Peyer's patch (tissue), 4 donors: ENCODE data around the gene PPIB. TPM values are rescaled to one million over a fixed set of nuclear protein-coding genes. Genes with fewer than 3 reads are reported as not detected.
"Not testable (repeated sequence)": the region's sequence is repeated elsewhere in the genome, so short reads cannot be mapped to it uniquely, and the experiment has no call there.

Source experiments
- DNase-seq, 3 donors: peaks; one replicate each; pipeline ENCODE4 v3.0.0-alpha.2; 2017 to 2019
- H3K27ac ChIP-seq, 4 donors: fragments of 200-600 bp; sonication (generic); one replicate each; pipeline ENCODE4 v1.5.1; 2016 to 2019
- H3K27me3 ChIP-seq, 2 donors: fragments of 200-600 bp; sonication (generic); one replicate each; pipeline ENCODE4 v1.5.1; 2019
- H3K36me3 ChIP-seq, 3 donors: fragments of 200-600 bp; sonication (generic); one replicate each; pipeline ENCODE4 v1.5.1; 2016 to 2019
- H3K4me1 ChIP-seq, 4 donors: fragments of 200-600 bp; sonication (generic); one replicate each; pipeline ENCODE4 v1.5.1; 2016 to 2019
- H3K4me3 ChIP-seq, 4 donors: fragments of 200-600 bp; sonication (generic); 1 replicate in 3 of 4; 2 replicates in 1 of 4; pipeline ENCODE4 v1.5.1; 2016 to 2019; ENCODE audit warnings: mild to moderate bottlenecking in 1 of 4
- H3K9me3 ChIP-seq, 4 donors: fragments of 200-600 bp; sonication (generic); one replicate each; pipeline ENCODE4 v1.5.1; 2016 to 2019; ENCODE audit warnings: mild to moderate bottlenecking in 1 of 4
- CTCF ChIP-seq, 6 experiments: fragments of 450-650 bp in 4 of 6; fragments of 200-600 bp in 2 of 6; sonication (generic) in 1 of 6; IDR thresholded peaks; one replicate each; pipeline ENCODE4 v1.5.1; 2017 to 2019; ENCODE audit warnings: antibody characterized with exemption in 6 of 6, mild to moderate bottlenecking in 3 of 6, moderate library complexity in 1 of 6
- POLR2A ChIP-seq, 2 donors: fragments of 450-650 bp; IDR thresholded peaks; one replicate each; pipeline ENCODE4 v1.5.1; 2017; ENCODE audit warnings: antibody characterized with exemption in 2 of 2, mild to moderate bottlenecking in 2 of 2, moderate library complexity in 2 of 2
- small RNA-seq, 2 donors: library from RNA; depleted of rRNA; stranded (forward); fragments of <200 nt; gene quantifications; one replicate each; pipeline ENCODE3, GENCODE V24; 2016
- total RNA-seq, 4 donors: library from RNA; depleted of rRNA; stranded (reverse); fragments of >200 nt; gene quantifications; one replicate each; pipeline ENCODE4 v1.1.0, GENCODE V29; 2016

PPIB gene
- total RNA-seq, 4 donors from 2014 or later, result 120 to 244 (median 200) TPM

DNA sequence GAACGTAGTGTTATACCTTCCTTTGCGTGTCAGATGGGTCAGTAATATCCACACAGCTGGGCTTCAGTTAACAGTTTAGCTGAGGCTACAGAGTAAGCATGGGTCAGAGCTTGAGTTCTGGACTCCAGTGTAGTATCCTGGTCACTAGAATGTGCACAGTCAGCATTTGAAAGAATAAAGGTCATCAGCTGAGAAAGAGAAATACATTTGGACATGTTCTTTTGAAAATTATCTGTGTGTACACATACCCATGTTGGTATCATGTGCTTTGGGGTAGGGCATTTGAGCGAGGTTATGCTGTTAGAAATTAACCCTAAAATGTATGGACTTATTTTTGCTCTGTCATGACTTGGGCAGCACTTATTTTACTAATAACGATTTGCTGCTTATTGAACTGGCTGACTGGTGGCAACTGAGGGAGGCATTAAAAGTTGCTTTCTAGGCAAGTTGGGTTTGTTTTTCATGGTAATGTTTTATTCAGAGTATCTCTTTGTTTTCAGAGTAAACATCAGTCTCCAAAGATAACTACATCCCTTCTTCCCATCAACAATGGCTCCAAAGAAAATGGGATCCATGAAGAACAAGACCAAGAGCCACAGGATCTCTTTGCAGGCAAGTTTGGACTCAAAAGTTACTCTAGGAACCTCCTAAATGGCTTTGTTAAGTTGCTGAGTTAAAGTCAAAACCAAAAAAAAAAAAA lies 50.6 kb downstream of the PPIB start:
- DNase-seq, result no peak
- H3K36me3 ChIP-seq, result peaks cover 0 to 49% (median 0%) of the 10 kb centered on the region in 3 donors
- peaks cover 0 to 10% (median 0%) of the 10 kb centered on the region in 4 donors for H3K4me1 ChIP-seq
- TF ChIP-seq POLR2A (IDR thresholded peaks at IDR 0.05) (no peak), CTCF (IDR thresholded peaks at IDR 0.05) (no peak)
- H3K27me3 ChIP-seq, result no peaks in the 10 kb centered on the region
- no peaks in the 10 kb centered on the region for H3K9me3 ChIP-seq
- H3K27ac ChIP-seq, result no peak overlapping the region
- no peak overlapping the region for H3K4me3 ChIP-seq

DNA sequence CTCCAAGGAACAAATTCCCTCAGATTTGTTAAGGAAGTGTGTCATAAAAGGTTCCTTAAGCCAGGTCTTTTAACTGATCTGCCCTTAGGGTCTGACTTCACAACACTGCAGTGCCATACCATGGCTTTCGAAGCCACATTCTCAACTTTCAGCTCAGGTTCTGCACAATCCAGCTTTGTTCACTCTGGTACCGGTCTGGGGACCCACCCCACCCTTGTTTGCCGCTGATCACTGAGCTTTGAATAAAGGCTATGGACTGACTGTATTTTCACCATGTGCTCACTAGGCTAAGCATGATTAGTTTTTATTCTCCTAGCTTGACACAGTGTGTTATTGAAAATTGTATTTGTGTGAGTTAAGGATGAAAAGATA lies 51.2 kb downstream of the PPIB start:
- Histone ChIP-seq H3K27me3 (no peaks in the 10 kb centered on the region), H3K9me3 (no peaks in the 10 kb centered on the region), H3K4me3 (no peak overlapping the region), H3K27ac (no peak overlapping the region), H3K36me3 (peaks cover 0 to 43% (median 0%) of the 10 kb centered on the region in 3 donors), H3K4me1 (peaks cover 0 to 10% (median 0%) of the 10 kb centered on the region in 4 donors)
- DNase-seq, result no peak
- TF ChIP-seq POLR2A (IDR thresholded peaks at IDR 0.05) (no peak), CTCF (IDR thresholded peaks at IDR 0.05) (no peak)

- Histone ChIP-seq H3K4me3 (no peak overlapping the region), H3K36me3 (peaks cover 0 to 38% (median 0%) of the 10 kb centered on the region in 3 donors), H3K27ac (no peak overlapping the region), H3K9me3 (no peaks in the 10 kb centered on the region), H3K4me1 (peaks cover 0 to 10% (median 0%) of the 10 kb centered on the region in 4 donors), H3K27me3 (no peaks in the 10 kb centered on the region)
- DNase-seq, result no peak
- TF ChIP-seq CTCF (IDR thresholded peaks at IDR 0.05) (no peak), POLR2A (IDR thresholded peaks at IDR 0.05) (no peak)
Measured at GRCh38 chr15:64110950-64111678, 51.7 kb downstream of the PPIB start.

DNA sequence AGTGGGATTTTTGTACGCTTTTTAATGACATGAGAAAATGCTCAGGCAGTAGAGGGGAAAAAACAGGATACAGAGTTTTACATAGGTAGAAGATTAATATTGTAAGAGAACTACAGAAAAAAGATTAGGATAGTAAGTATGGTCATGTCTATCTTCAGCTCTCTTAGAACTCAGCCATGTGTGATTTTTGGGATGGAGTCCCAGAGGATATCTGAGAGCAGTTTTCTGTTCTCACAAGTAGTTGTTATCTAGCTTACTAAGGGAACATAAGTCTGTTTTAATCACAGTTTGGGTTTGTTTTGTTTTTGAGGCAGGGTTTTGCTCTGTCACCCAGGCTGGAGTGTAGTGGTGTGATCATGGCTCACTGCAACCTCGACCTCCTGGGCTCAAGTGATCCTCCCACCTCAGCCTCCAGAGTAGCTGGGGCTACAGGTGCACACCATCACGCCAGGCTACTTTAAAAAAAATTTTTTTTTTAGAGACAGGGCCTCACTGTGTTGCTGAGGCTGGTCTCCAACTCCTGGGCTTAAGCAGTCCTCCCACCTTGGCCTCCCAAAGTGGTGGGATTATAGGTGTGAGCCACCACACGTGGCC lies 52.6 kb downstream of the PPIB start:
- not testable (repeated sequence) for H3K9me3 ChIP-seq, DNase-seq, H3K27me3 ChIP-seq, H3K4me3 ChIP-seq
- H3K27ac ChIP-seq, result peak overlapping the region in 1 of 4 donors; percentile 3
- H3K36me3 ChIP-seq, result peaks cover 0 to 29% (median 0%) of the 10 kb centered on the region in 3 donors
- H3K4me1 ChIP-seq, result peaks cover 0 to 16% (median 2%) of the 10 kb centered on the region in 4 donors

DNA sequence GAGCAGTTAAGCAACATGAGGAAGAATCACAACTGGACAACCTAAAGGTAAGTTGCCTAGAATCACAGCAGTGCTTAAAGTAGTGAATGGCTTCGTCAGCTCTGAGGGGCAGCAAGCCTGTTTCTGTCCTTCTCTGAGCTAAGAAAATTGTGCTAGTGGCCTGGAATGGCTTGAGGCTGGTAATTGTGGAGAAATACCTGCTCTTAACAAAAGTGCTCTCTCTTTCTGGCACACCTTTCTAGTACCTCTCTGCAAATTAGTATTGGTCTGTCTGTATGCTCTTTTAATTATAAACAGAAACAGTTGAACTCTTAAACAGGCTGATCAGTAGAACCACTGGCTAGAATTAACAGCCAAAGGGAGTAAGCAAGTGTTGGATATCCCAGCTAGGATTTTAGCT lies 55.5 kb downstream of the PPIB start:
- no peak for TF ChIP-seq CTCF (IDR thresholded peaks at IDR 0.05)
- no peak for TF ChIP-seq POLR2A (IDR thresholded peaks at IDR 0.05)
- Histone ChIP-seq H3K27me3 (no peaks in the 10 kb centered on the region), H3K27ac (no peak overlapping the region), H3K4me3 (no peak overlapping the region), H3K4me1 (peaks cover 0 to 20% (median 2%) of the 10 kb centered on the region in 4 donors), H3K9me3 (no peaks in the 10 kb centered on the region), H3K36me3 (no peaks in the 10 kb centered on the region)
- no peak for DNase-seq

Small RNAs within 50 kb of the gene (small RNA-seq; reads per million reads assigned to genes)
- gene RF00019, result 0 reads per million in 2 donors

Other genes with a start within 250 kb of the PPIB start
- 100 to 1,000 TPM in 2 of 4 donors, 10 to 100 TPM in 2; 64.6 to 189 (median 125) TPM for gene DAPK2, start 116.5 kb downstream of the PPIB start, total RNA-seq
- gene CIAO2A, start 69.2 kb downstream of the PPIB start, total RNA-seq, result 100 to 1,000 TPM in 1 of 4 donors, 10 to 100 TPM in 3; 56.3 to 137 (median 78.0) TPM
- gene SNX1, start 67.0 kb downstream of the PPIB start, total RNA-seq, result 100 to 1,000 TPM in 1 of 4 donors, 10 to 100 TPM in 3; 65.6 to 122 (median 83.8) TPM
- gene SNX22, start 11.3 kb downstream of the PPIB start, total RNA-seq, result 10 to 100 TPM in 1 of 4 donors, under 1 TPM in 2, not detected in 1; 0.38 to 13.2 (median 0.40) TPM
- 10 to 100 TPM; 12.3 to 36.5 (median 24.2) TPM for gene CSNK1G1, start 193.2 kb upstream of the PPIB start, total RNA-seq
- 1 to 10 TPM; 1.4 to 7.4 (median 4.5) TPM for gene PCLAF, start 218.4 kb upstream of the PPIB start, total RNA-seq
- 10 to 100 TPM; 18.9 to 61.9 (median 19.9) TPM for gene TRIP4, start 224.8 kb upstream of the PPIB start, total RNA-seq